Trophoblast cell (in vitro differentiated cells and primary cell): ENCODE data around the gene MTMR6.

Source experiments
- DNase-seq, 2 donors: peaks; one replicate each; pipeline ENCODE4 v3.0.0-alpha.2; 2016
- H2AFZ ChIP-seq: 2 replicates; pipeline ENCODE4 v1.6.1; 2013; ENCODE audit warnings: low read length, moderate library complexity, mild to moderate bottlenecking; ENCODE audit not compliant: insufficient read depth, poor library complexity
- H2AK5ac ChIP-seq: 2 replicates; pipeline ENCODE4 v1.6.1; 2013; ENCODE audit warnings: mild to moderate bottlenecking, low read length
- H2BK120ac ChIP-seq: 2 replicates; pipeline ENCODE4 v1.6.1; 2013; ENCODE audit warnings: low read length, mild to moderate bottlenecking, moderate library complexity; ENCODE audit not compliant: insufficient read depth, poor library complexity
- H2BK12ac ChIP-seq: 2 replicates; pipeline ENCODE4 v1.6.1; 2013; ENCODE audit warnings: mild to moderate bottlenecking, low read length, moderate library complexity
- H2BK5ac ChIP-seq: 2 replicates; pipeline ENCODE4 v1.6.1; 2013; ENCODE audit warnings: low read length, low read depth, moderate library complexity, mild to moderate bottlenecking; ENCODE audit not compliant: poor library complexity
- H3K14ac ChIP-seq: 2 replicates; pipeline ENCODE4 v1.6.1; 2013; ENCODE audit warnings: mild to moderate bottlenecking, low read length
- H3K18ac ChIP-seq: 2 replicates; pipeline ENCODE4 v1.6.1; 2013; ENCODE audit warnings: mild to moderate bottlenecking, low read length
- H3K23ac ChIP-seq: 2 replicates; pipeline ENCODE4 v1.6.1; 2013; ENCODE audit warnings: low read length
- H3K27ac ChIP-seq: 2 replicates; pipeline ENCODE4 v1.5.1; 2013; ENCODE audit warnings: low read depth, mild to moderate bottlenecking, inconsistent platforms, low read length, moderate library complexity
- H3K27me3 ChIP-seq: 2 replicates; pipeline ENCODE4 v1.6.1; 2013; ENCODE audit warnings: inconsistent platforms, mild to moderate bottlenecking, low read length, moderate library complexity; ENCODE audit not compliant: insufficient read depth
- H3K36me3 ChIP-seq, 2 experiments: 1 replicate in 1 of 2; 2 replicates in 1 of 2; pipeline ENCODE4 v1.6.1; 2013; ENCODE audit warnings: low read length in 2 of 2, mild to moderate bottlenecking in 2 of 2, moderate library complexity in 1 of 2; ENCODE audit not compliant: insufficient read depth in 2 of 2, control insufficient read depth in 1 of 2
- H3K4ac ChIP-seq: 2 replicates; pipeline ENCODE4 v1.6.1; 2013; ENCODE audit warnings: low read depth, mild to moderate bottlenecking, low read length, moderate library complexity
- H3K4me1 ChIP-seq, 2 experiments: 1 replicate in 1 of 2; 2 replicates in 1 of 2; pipeline ENCODE4 v1.6.1; 2013; ENCODE audit warnings: low read length in 2 of 2, mild to moderate bottlenecking in 2 of 2, moderate library complexity in 1 of 2; ENCODE audit not compliant: insufficient read depth in 2 of 2, control insufficient read depth in 1 of 2
- H3K4me2 ChIP-seq: 2 replicates; pipeline ENCODE4 v1.6.1; 2013; ENCODE audit warnings: inconsistent platforms, mild to moderate bottlenecking, low read length, moderate library complexity
- H3K4me3 ChIP-seq: 2 replicates; pipeline ENCODE4 v1.5.1; 2013; ENCODE audit warnings: mild to moderate bottlenecking, low read depth, low read length, inconsistent platforms
- H3K79me1 ChIP-seq: one replicate; pipeline ENCODE4 v1.6.1; 2013; ENCODE audit warnings: low read length
- H3K79me2 ChIP-seq: 2 replicates; pipeline ENCODE4 v1.6.1; 2013; ENCODE audit warnings: low read length, mild to moderate bottlenecking; ENCODE audit not compliant: control insufficient read depth, insufficient read depth, poor library complexity
- H3K9ac ChIP-seq: 2 replicates; pipeline ENCODE4 v1.6.1; 2013; ENCODE audit warnings: mild to moderate bottlenecking, low read length
- H3K9me3 ChIP-seq: 2 replicates; pipeline ENCODE4 v1.6.1; 2013; ENCODE audit warnings: low read depth, mild to moderate bottlenecking, control low read depth, inconsistent platforms, low read length; ENCODE audit not compliant: insufficient read depth
- H4K12ac ChIP-seq: 2 replicates; pipeline ENCODE4 v1.6.1; 2013; ENCODE audit warnings: low read depth, mild to moderate bottlenecking, low read length, moderate library complexity
- H4K8ac ChIP-seq: 2 replicates; pipeline ENCODE4 v1.6.1; 2013; ENCODE audit warnings: low read depth, mild to moderate bottlenecking, low read length, moderate library complexity
- H4K91ac ChIP-seq: one replicate; pipeline ENCODE4 v1.6.1; 2013; ENCODE audit warnings: low read depth, mild to moderate bottlenecking, low read length, moderate library complexity
- WGBS: extraction: QIAGEN DNeasy Blood & Tissue Kit; methylation state at CpG from one replicate; pipeline ENCODE4 v1.1.7; 2013; ENCODE audit warnings: missing lambda C conversion rate; ENCODE audit not compliant: insufficient read length, insufficient coverage; ENCODE audit errors: extremely low coverage; 5-methylcytosine and 5-hydroxymethylcytosine counted together

MTMR6 gene

GRCh38 chr13:25217023-25217885 is 70.0 kb downstream of the MTMR6 start:
- Histone ChIP-seq H3K9me3 (peaks cover 3% of the 10 kb centered on the region), H2BK5ac (no peak overlapping the region), H3K27ac (no peak overlapping the region), H2AK5ac (no peak overlapping the region), H4K91ac (no peak overlapping the region), H3K18ac (no peak overlapping the region), H3K4me2 (no peak overlapping the region), H3K14ac (no peak overlapping the region), H4K12ac (no peak overlapping the region), H3K79me2 (no peaks in the 10 kb centered on the region), H3K4ac (no peak overlapping the region), H2AFZ (no peak overlapping the region), H3K23ac (no peak overlapping the region), H2BK120ac (no peak overlapping the region), H3K4me3 (no peak overlapping the region), H3K36me3 (no peaks in the 10 kb centered on the region), H3K27me3 (no peaks in the 10 kb centered on the region), H3K4me1 (peaks cover 4 to 12% of the 10 kb centered on the region in 2 experiments), H4K8ac (no peak overlapping the region), H3K79me1 (no peaks in the 10 kb centered on the region), H2BK12ac (peak overlapping the region; percentile 10), H3K9ac (no peak overlapping the region)
- peak; percentile 34 to 57 for DNase-seq
- no CpG with 5 or more reads among the region's 12 CpGs for WGBS

- Histone ChIP-seq H4K8ac (no peak overlapping the region), H3K9ac (no peak overlapping the region), H3K23ac (no peak overlapping the region), H2BK120ac (no peak overlapping the region), H3K4me2 (no peak overlapping the region), H3K36me3 (no peaks in the 10 kb centered on the region), H3K9me3 (peaks cover 3% of the 10 kb centered on the region), H3K27me3 (no peaks in the 10 kb centered on the region), H3K4me1 (peaks cover 4 to 12% of the 10 kb centered on the region in 2 experiments), H3K4ac (no peak overlapping the region), H3K18ac (no peak overlapping the region), H2AFZ (no peak overlapping the region), H4K91ac (no peak overlapping the region), H3K27ac (no peak overlapping the region), H2AK5ac (no peak overlapping the region), H3K79me2 (no peaks in the 10 kb centered on the region), H2BK12ac (no peak overlapping the region), H3K4me3 (no peak overlapping the region), H4K12ac (no peak overlapping the region), H2BK5ac (no peak overlapping the region), H3K14ac (no peak overlapping the region), H3K79me1 (no peaks in the 10 kb centered on the region)
- no CpG with 5 or more reads among the region's 3 CpGs for WGBS
- DNase-seq = no peak
Observed at GRCh38 chr13:25215253-25215575, 72.1 kb downstream of the MTMR6 start.

GRCh38 chr13:25214491-25215252 is 72.6 kb downstream of the MTMR6 start:
- Histone ChIP-seq H2BK12ac (no peak overlapping the region), H3K4ac (no peak overlapping the region), H3K9ac (no peak overlapping the region), H2BK120ac (no peak overlapping the region), H4K12ac (no peak overlapping the region), H3K4me3 (no peak overlapping the region), H2AK5ac (no peak overlapping the region), H3K9me3 (peaks cover 3% of the 10 kb centered on the region), H3K4me1 (peaks cover 4 to 12% of the 10 kb centered on the region in 2 experiments), H3K14ac (no peak overlapping the region), H3K23ac (no peak overlapping the region), H3K27ac (no peak overlapping the region), H3K79me1 (no peaks in the 10 kb centered on the region), H2AFZ (no peak overlapping the region), H3K79me2 (no peaks in the 10 kb centered on the region), H4K8ac (no peak overlapping the region), H3K18ac (no peak overlapping the region), H3K4me2 (no peak overlapping the region), H2BK5ac (no peak overlapping the region), H4K91ac (no peak overlapping the region), H3K36me3 (no peaks in the 10 kb centered on the region), H3K27me3 (no peaks in the 10 kb centered on the region)
- WGBS = no CpG with 5 or more reads among the region's 6 CpGs
- no peak for DNase-seq

- Histone ChIP-seq H3K18ac (no peak overlapping the region), H3K79me1 (no peaks in the 10 kb centered on the region), H3K4me2 (no peak overlapping the region), H2AFZ (no peak overlapping the region), H4K91ac (no peak overlapping the region), H3K36me3 (no peaks in the 10 kb centered on the region), H2BK5ac (no peak overlapping the region), H3K14ac (no peak overlapping the region), H4K12ac (no peak overlapping the region), H3K27me3 (no peaks in the 10 kb centered on the region), H2AK5ac (no peak overlapping the region), H4K8ac (no peak overlapping the region), H3K9ac (no peak overlapping the region), H2BK12ac (no peak overlapping the region), H3K9me3 (peaks cover 3% of the 10 kb centered on the region), H3K23ac (no peak overlapping the region), H3K27ac (no peak overlapping the region), H3K79me2 (no peaks in the 10 kb centered on the region), H2BK120ac (no peak overlapping the region), H3K4me3 (no peak overlapping the region), H3K4ac (no peak overlapping the region), H3K4me1 (peaks cover 4 to 12% of the 10 kb centered on the region in 2 experiments)
- no CpG with 5 or more reads among the region's 2 CpGs for WGBS
- peak; percentile 54 to 60 for DNase-seq
Observed at GRCh38 chr13:25213715-25214114, 73.6 kb downstream of the MTMR6 start.
